ENCODE results near the gene ECHS1. TPM values are rescaled to one million over a fixed set of nuclear protein-coding genes. Genes with fewer than 3 reads are reported as not detected.
"Not testable (repeated sequence)": the region's sequence is repeated elsewhere in the genome, so short reads cannot be mapped to it uniquely, and the experiment has no call there.

ECHS1 gene
- total and polyA plus RNA-seq, 12 donors = 74.4 to 280 (median 138) TPM

DNA sequence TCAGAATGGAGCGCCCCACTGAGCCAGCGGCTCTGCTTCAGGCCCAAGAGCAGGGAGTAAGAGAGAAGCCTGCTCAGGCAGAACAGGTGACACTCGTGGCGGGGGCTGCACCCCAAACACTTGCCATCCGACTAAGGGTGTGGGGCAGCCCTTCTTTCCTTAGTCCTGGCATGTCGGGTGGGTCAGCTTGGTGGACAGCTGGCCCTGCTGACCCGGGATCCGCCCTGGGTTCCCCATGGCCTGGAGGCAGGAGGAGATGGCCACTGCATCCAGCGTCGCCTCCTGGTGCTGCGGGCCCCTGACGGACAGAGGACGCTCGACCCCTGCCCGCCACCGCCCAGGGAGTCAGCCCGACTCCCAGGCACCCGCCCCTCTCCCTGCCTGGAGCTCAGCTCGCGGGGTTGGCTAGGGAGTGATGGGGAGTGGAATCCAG lies 4.7 kb upstream of the ECHS1 start:
- peaks cover 15 to 20% of the 10 kb centered on the region in 2 donors for H3K4me1 ChIP-seq (replicated peaks in 1 of 2)
- H3K36me3 ChIP-seq (replicated peaks in 1 of 2) = no peaks in the 10 kb centered on the region
- H3K27me3 ChIP-seq = no peaks in the 10 kb centered on the region
- intact Hi-C loops (cut with DNase I) = no loop called here
- peak overlapping the region in 3 of 5 donors; percentile 55 to 82 (median 58) for H3K27ac ChIP-seq
- DNase-seq = no peak
- WGBS, 4 donors = 25 to 57% (median 28%) methylated on average over 5 to 20 of the region's 20 CpGs; no CpG with 5 or more reads in 1 of the 4 donors
- no peaks in the 10 kb centered on the region for H3K9me3 ChIP-seq (replicated peaks in 1 of 3)
- H3K4me3 ChIP-seq = peak overlapping the region in 2 of 4 donors; percentile 58 to 91
- TF ChIP-seq CTCF (IDR thresholded peaks at IDR 0.05) (no peak), POLR2A (IDR thresholded peaks at IDR 0.05) (no peak)

- Histone ChIP-seq H3K4me3 (no peak overlapping the region), H3K9me3 (replicated peaks in 1 of 3) (no peaks in the 10 kb centered on the region), H3K36me3 (replicated peaks in 1 of 2) (no peaks in the 10 kb centered on the region), H3K27me3 (no peaks in the 10 kb centered on the region), H3K27ac (no peak overlapping the region), H3K4me1 (replicated peaks in 1 of 2) (peaks cover 15 to 22% of the 10 kb centered on the region in 2 donors)
- intact Hi-C loops (cut with DNase I) = no loop called here
- no peak for TF ChIP-seq CTCF (IDR thresholded peaks at IDR 0.05)
- TF ChIP-seq POLR2A (IDR thresholded peaks at IDR 0.05) = no peak
- 86 to 92% (median 88%) methylated on average over 14 to 30 of the region's 30 CpGs for WGBS, 4 donors
- no peak for DNase-seq
These were observed 4.1 kb upstream of the ECHS1 start for GRCh38 chr10:133377025-133377817.

DNA sequence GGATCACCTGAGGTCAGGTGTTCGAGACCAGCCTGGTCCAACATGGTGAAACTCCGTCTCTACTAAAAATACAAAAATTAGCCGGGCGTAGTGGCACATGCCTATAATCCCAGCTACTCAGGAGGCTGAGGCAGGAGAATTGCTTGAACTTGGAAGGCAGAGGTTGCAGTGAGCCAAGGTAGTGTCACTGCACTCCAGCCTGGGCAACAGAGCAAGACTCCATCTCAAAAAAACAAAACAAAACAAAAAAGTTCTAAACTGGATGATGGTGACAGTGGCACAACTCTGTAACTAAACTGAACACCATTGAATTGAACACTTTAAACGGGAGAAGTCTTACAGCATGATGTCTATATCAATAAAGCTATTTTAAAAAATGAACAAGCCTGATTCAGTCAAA lies 3.0 kb upstream of the ECHS1 start:
- whole genome bisulfite sequencing, 4 donors = 79 to 92% (median 85%) methylated on average over 5 of the region's 5 CpGs
- H3K9me3 ChIP-seq (replicated peaks in 1 of 3); DNase-seq; H3K27me3 ChIP-seq; intact Hi-C loops (cut with DNase I); H3K4me3 ChIP-seq; H3K36me3 ChIP-seq (replicated peaks in 1 of 2); H3K27ac ChIP-seq: not testable (repeated sequence)
- H3K4me1 ChIP-seq (replicated peaks in 1 of 2) = peaks cover 15 to 25% of the 10 kb centered on the region in 2 donors

DNA sequence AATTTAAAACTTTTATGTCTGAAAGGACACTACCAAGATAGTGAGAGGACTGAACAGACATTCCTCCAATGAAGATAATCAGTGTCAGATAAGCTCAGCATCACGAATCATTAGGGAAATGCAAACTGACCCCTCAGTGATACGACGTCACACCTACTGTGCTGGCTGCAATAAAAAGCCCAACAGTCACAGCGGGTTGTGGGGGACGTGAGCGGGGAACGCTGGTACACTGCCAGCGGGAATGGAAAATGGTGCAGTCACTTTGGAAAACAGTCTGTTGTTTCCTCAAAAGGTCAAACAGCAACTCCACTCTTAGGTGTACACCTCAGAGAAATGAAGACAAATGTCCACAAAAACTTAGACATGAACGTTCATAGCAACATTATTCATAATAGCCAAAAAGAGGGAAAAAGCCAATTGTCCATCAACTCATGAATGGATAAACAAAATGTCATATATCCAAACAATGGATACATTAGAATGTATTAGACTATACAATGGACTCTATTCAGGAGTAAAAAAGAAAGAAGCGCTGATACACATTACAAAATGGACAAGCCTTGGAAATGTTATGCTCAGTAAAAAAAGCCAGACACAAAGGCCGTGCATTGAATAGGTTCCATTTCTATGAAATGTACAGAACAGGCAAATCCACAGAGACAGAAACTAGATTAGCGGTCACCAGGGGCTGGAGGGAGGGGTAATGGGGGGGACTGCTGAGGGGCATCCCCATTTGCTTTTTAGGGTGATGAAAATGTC lies 2.4 kb upstream of the ECHS1 start:
- no peak for DNase-seq
- Histone ChIP-seq H3K4me1 (replicated peaks in 1 of 2) (peaks cover 15 to 25% of the 10 kb centered on the region in 2 donors), H3K9me3 (replicated peaks in 1 of 3) (no peaks in the 10 kb centered on the region), H3K27me3 (no peaks in the 10 kb centered on the region), H3K27ac (no peak overlapping the region), H3K36me3 (replicated peaks in 1 of 2) (peaks cover 0 to 2% of the 10 kb centered on the region in 2 donors), H3K4me3 (no peak overlapping the region)
- intact Hi-C loops (cut with DNase I) = no loop called here
- 74 to 80% (median 78%) methylated on average over 12 of the region's 12 CpGs for WGBS, 4 donors
- no peak for TF ChIP-seq POLR2A (IDR thresholded peaks at IDR 0.05)
- no peak for TF ChIP-seq CTCF (IDR thresholded peaks at IDR 0.05)
